Hindlimb muscle (tissue), 1 donor: ENCODE data around the gene CDC25A. TPM values are rescaled to one million over a fixed set of nuclear protein-coding genes. Genes with fewer than 3 reads are reported as not detected.

ENCODE experiments used
- polyA plus RNA-seq: library from polyadenylated mRNA; unstranded; fragments of 120-200 nt; gene quantifications from one replicate; pipeline ENCODE4 v1.2.1, GENCODE V29; 2013; ENCODE audit not compliant: insufficient read length

Gene CDC25A
- polyA plus RNA-seq, 1 donor = 4.0 TPM

Other genes starting within 250 kb of the CDC25A start
- gene MAP4, start 172.0 kb downstream of the CDC25A start, polyA plus RNA-seq = 358 TPM
- gene CAMP, start 35.1 kb upstream of the CDC25A start, polyA plus RNA-seq = 0.98 TPM
- 8.5 TPM for gene ZNF589, start 52.7 kb upstream of the CDC25A start, polyA plus RNA-seq
- 22.8 TPM for gene NME6, start 113.0 kb upstream of the CDC25A start, polyA plus RNA-seq
- not detected for gene SPINK8, start 145.2 kb upstream of the CDC25A start, polyA plus RNA-seq
- gene FBXW12, start 183.8 kb upstream of the CDC25A start, polyA plus RNA-seq = 0.14 TPM
- gene PLXNB1, start 241.7 kb upstream of the CDC25A start, polyA plus RNA-seq = 32.2 TPM